K562 (cell line): ENCODE measurements around the gene SLC9B1. TPM values are rescaled to one million over a fixed set of nuclear protein-coding genes. Genes with fewer than 3 reads are reported as not detected.

ENCODE experiments used
- ATAC-seq: fragments of 200-7000 bp; cut with Tn5 transposase; 3 replicates; pipeline ENCODE4 v1.9.1; 2020; ENCODE audit warnings: moderate library complexity
- BruUV-seq: library from RNA; stranded (reverse); fragments of 400-500 nt; replicated peaks from 2 replicates; lab custom pipeline; 2021; lab: Mats Ljungman, UMichigan
- CTCF ChIA-PET: fragments of 300-600 bp; formaldehyde crosslinking; extraction: SDS; loops from one replicate; lab custom pipeline; 2021; ENCODE audit warnings: low intra/inter-chr PET ratio; lab: Yijun Ruan, JAX
- POLR2A ChIA-PET: fragments of 300-600, 350-650 bp; sonication (Branson Sonifier 250); formaldehyde crosslinking; extraction: SDS; loops from one replicate; lab custom pipeline; 2021; ENCODE audit warnings: antibody characterized with exemption, inconsistent platforms; lab: Yijun Ruan, JAX
- DNase-seq, 4 experiments: peaks; one replicate each; pipeline versions ENCODE4 v3.0.0 to v3.0.0-alpha.2; 2011 to 2018; ENCODE audit warnings: low spot score in 3 of 4, mixed read lengths in 3 of 4; ENCODE audit errors: extremely low read depth in 1 of 4
- FAIRE-seq: peaks from 2 replicates; lab custom pipeline; 2011; peaks lifted over from hg19 to GRCh38; lab: Jason Lieb, UNC
- H2AFZ ChIP-seq: 2 replicates; pipeline ENCODE4 v1.6.0; 2011; ENCODE audit warnings: low read depth, low read length, control low read depth, inconsistent platforms
- H3K27ac ChIP-seq: fragments of 200-600 bp; 3 replicates; pipeline ENCODE4 v1.8.0; 2011; ENCODE audit warnings: low read depth, mild to moderate bottlenecking, control low read depth, inconsistent platforms, low read length, moderate library complexity, mixed read lengths; ENCODE audit errors: extremely low read depth
- H3K27me3 ChIP-seq, 2 experiments: fragments of 300-600 bp in 1 of 2; 2 replicates in 1 of 2; 3 replicates in 1 of 2; pipeline versions ENCODE4 v1.6.0 to v1.8.0; 2011; ENCODE audit warnings: inconsistent platforms in 2 of 2, low read length in 2 of 2, mild to moderate bottlenecking in 1 of 2, mixed read lengths in 1 of 2, moderate library complexity in 1 of 2; ENCODE audit not compliant: control insufficient read depth in 2 of 2, insufficient read depth in 2 of 2
- H3K36me3 ChIP-seq: fragments of 300-600 bp; 3 replicates; pipeline ENCODE4 v1.8.0; 2011; ENCODE audit warnings: mild to moderate bottlenecking, low read length, inconsistent platforms; ENCODE audit not compliant: control insufficient read depth, insufficient read depth
- H3K4me1 ChIP-seq, 2 experiments: fragments of 200-600 bp in 1 of 2; replicated peaks in 1 of 2; 2 replicates in 1 of 2; 3 replicates in 1 of 2; pipeline versions ENCODE4 v1.5.1 to v1.8.0; 2011; ENCODE audit warnings: inconsistent platforms in 2 of 2, low read length in 2 of 2, mild to moderate bottlenecking in 1 of 2, mixed read lengths in 1 of 2, moderate library complexity in 1 of 2; ENCODE audit not compliant: control insufficient read depth in 2 of 2, insufficient read depth in 2 of 2
- H3K4me2 ChIP-seq: 2 replicates; pipeline ENCODE4 v1.6.1; 2011; ENCODE audit warnings: low read length, control low read depth, inconsistent platforms, mixed read lengths; ENCODE audit not compliant: insufficient read depth
- H3K4me3 ChIP-seq: fragments of 200-600 bp; sonication (generic), shearing (Covaris generic); 2 replicates; pipeline ENCODE4 v1.5.1; 2016; ENCODE audit warnings: control low read depth, inconsistent platforms
- H3K79me2 ChIP-seq: fragments of 200-600 bp; 3 replicates; pipeline ENCODE4 v1.8.0; 2011; ENCODE audit warnings: low read length, inconsistent platforms; ENCODE audit not compliant: control insufficient read depth, insufficient read depth
- H3K9ac ChIP-seq, 2 experiments: 2 replicates each; pipeline versions ENCODE4 v1.6.0 to v1.6.1; 2011; ENCODE audit warnings: low read depth in 2 of 2, low read length in 2 of 2, control low read depth in 1 of 2, inconsistent platforms in 1 of 2, mild to moderate bottlenecking in 1 of 2, mixed read lengths in 1 of 2; ENCODE audit not compliant: insufficient read depth in 1 of 2
- H3K9me1 ChIP-seq: one replicate; pipeline ENCODE4 v1.6.0; 2011; ENCODE audit warnings: inconsistent platforms, mild to moderate bottlenecking, low read length, moderate library complexity; ENCODE audit not compliant: control insufficient read depth, insufficient read depth
- H3K9me3 ChIP-seq: replicated peaks from 2 replicates; pipeline ENCODE4 v1.5.1; 2011; ENCODE audit warnings: low read depth, low read length, inconsistent platforms; ENCODE audit not compliant: control insufficient read depth, insufficient read depth
- H4K20me1 ChIP-seq: replicated peaks from 2 replicates; pipeline ENCODE4 v1.6.1; 2011; ENCODE audit warnings: low read length, inconsistent platforms, mixed read lengths; ENCODE audit not compliant: control insufficient read depth, insufficient read depth
- ADNP ChIP-seq: fragments of 200-800 bp; sonication (Bioruptor generic); IDR thresholded peaks from 2 replicates; pipeline ENCODE4 v1.6.1; 2016; ENCODE audit warnings: missing genetic modification characterization, missing compliant biosample characterization
- ASH1L ChIP-seq: fragments of 450-650 bp; IDR thresholded peaks from 2 replicates; pipeline ENCODE4 v1.6.1; 2018; ENCODE audit warnings: borderline replicate concordance, mild to moderate bottlenecking, low read depth; ENCODE audit not compliant: partially characterized antibody
- ATF6 ChIP-seq: sonication (generic); formaldehyde crosslinking; IDR thresholded peaks from 2 replicates; pipeline ENCODE4 v1.4.0; 2020; ENCODE audit warnings: mild to moderate bottlenecking, missing genetic modification reagents
- GATA2 ChIP-seq: sonication (generic); formaldehyde crosslinking; IDR thresholded peaks from 2 replicates; pipeline ENCODE4 v1.4.0; 2020; ENCODE audit warnings: mild to moderate bottlenecking, missing genetic modification reagents
- ID3 ChIP-seq, 2 experiments: fragments of 250-450 bp in 1 of 2; fragments of 450-650 bp in 1 of 2; sonication (Bioruptor Pico) in 1 of 2; IDR thresholded peaks; 2 replicates each; pipeline versions ENCODE4 v1.6.1 to v1.8.0; 2016 to 2021; ENCODE audit warnings: mild to moderate bottlenecking in 2 of 2, moderate library complexity in 2 of 2, missing compliant biosample characterization in 1 of 2, missing genetic modification characterization in 1 of 2
- MEIS2 ChIP-seq: fragments of 450-650 bp; IDR thresholded peaks from 2 replicates; pipeline ENCODE4 v1.6.1; 2014; ENCODE audit warnings: mild to moderate bottlenecking; ENCODE audit not compliant: partially characterized antibody
- MTF1 ChIP-seq: fragments of 250-450 bp; sonication (Bioruptor Pico); IDR thresholded peaks from 2 replicates; pipeline ENCODE4 v1.9.0; 2021; ENCODE audit warnings: moderate library complexity, mild to moderate bottlenecking, inconsistent platforms, borderline replicate concordance
- MYNN ChIP-seq, 2 experiments: sonication (generic); formaldehyde crosslinking in 1 of 2; IDR thresholded peaks; 2 replicates each; pipeline versions ENCODE4 v1.5.0 to v1.6.1; 2016 to 2020; ENCODE audit warnings: antibody characterized with exemption in 1 of 2, missing genetic modification reagents in 1 of 2
- PTRF ChIP-seq: fragments of 450-650 bp; IDR thresholded peaks from 2 replicates; pipeline ENCODE4 v1.6.1; 2016; ENCODE audit warnings: mild to moderate bottlenecking, missing genetic modification characterization, missing compliant biosample characterization
- SMAD3 ChIP-seq: fragments of 450-650 bp; formaldehyde crosslinking; conservative IDR thresholded peaks from 2 replicates; pipeline ENCODE4 v1.4.0; 2020; ENCODE audit warnings: mild to moderate bottlenecking
- SREBF1 ChIP-seq: fragments of 150-350 bp; IDR thresholded peaks from 2 replicates; pipeline ENCODE4 v1.6.1; 2014; ENCODE audit warnings: antibody characterized with exemption, low read depth, low read length, borderline replicate concordance
- TCF15 ChIP-seq: fragments of 250-450 bp; sonication (Bioruptor Pico); IDR thresholded peaks from 2 replicates; pipeline ENCODE4 v1.8.0; 2022; ENCODE audit warnings: moderate library complexity, mild to moderate bottlenecking, inconsistent platforms
- THRAP3 ChIP-seq: fragments of 450-650 bp; IDR thresholded peaks from 2 replicates; pipeline ENCODE4 v1.6.1; 2016; ENCODE audit warnings: mild to moderate bottlenecking, inconsistent platforms, borderline replicate concordance
- XRCC3 ChIP-seq: fragments of 450-650 bp; IDR thresholded peaks from 2 replicates; pipeline ENCODE4 v1.6.1; 2017; ENCODE audit warnings: mild to moderate bottlenecking, moderate library complexity
- ZNF316 ChIP-seq: fragments of 450-650 bp; IDR thresholded peaks from 2 replicates; pipeline ENCODE4 v1.6.1; 2016
- ZNF431 ChIP-seq: sonication (generic); formaldehyde crosslinking; IDR thresholded peaks from 2 replicates; pipeline ENCODE4 v1.8.0; 2022; ENCODE audit warnings: mild to moderate bottlenecking, missing genetic modification reagents
- ZNF518B ChIP-seq: fragments of 250-450 bp; sonication (Bioruptor Pico); IDR thresholded peaks from 2 replicates; pipeline ENCODE4 v1.5.0; 2021; ENCODE audit warnings: mild to moderate bottlenecking, moderate library complexity
- ZNF561 ChIP-seq: fragments of 450-650 bp; formaldehyde crosslinking; conservative IDR thresholded peaks from 2 replicates; pipeline ENCODE4 v1.4.0; 2020; ENCODE audit warnings: mild to moderate bottlenecking, moderate library complexity
- WGBS: fragments of 100-300 bp; shearing (Covaris generic); methylation state at CpG from one replicate; pipeline ENCODE4 v1.1.6; 2016; ENCODE audit warnings: low coverage, mixed read lengths; ENCODE audit not compliant: insufficient coverage; ENCODE audit errors: missing lambda C conversion rate; 5-methylcytosine and 5-hydroxymethylcytosine counted together
- in situ Hi-C: fragments of 300-500 bp; cut with MboI; formaldehyde crosslinking; loops from 4 replicates; pipeline ENCODE4 v1.15.0; 2018; ENCODE audit warnings: inconsistent platforms, mixed read lengths
- intact Hi-C: fragments of 100-400 bp; cut with micrococcal nuclease; formaldehyde crosslinking; loops from 2 replicates; pipeline ENCODE4 v1.14.2; 2022
- polyA plus RNA-seq, 8 experiments: library from polyadenylated mRNA; depleted of rRNA in 4 of 8; stranded (reverse) in 5 of 8; unstranded in 3 of 8; fragments of >200 nt; fragmentation: Nextera tagmentation in 2 of 8; fragmentation: Illumina TruSeq in 1 of 8; extraction: Ambion mirVana in 2 of 8; extraction: Trizol in 1 of 8; gene quantifications; 2 replicates each; pipeline versions ENCODE4 v1.2.1 to v1.2.3, GENCODE V29; 2011 to 2014; ENCODE audit warnings: inconsistent platforms in 1 of 8, missing spikeins in 1 of 8
- total RNA-seq, 7 experiments: library from RNA; depleted of rRNA in 6 of 7; stranded (reverse); fragments of >200 nt in 6 of 7; fragmentation: Illumina TruSeq in 2 of 7; extraction: Trizol in 2 of 7; gene quantifications; 2 replicates each; pipeline versions ENCODE4 v1.2.1 to v1.2.3, GENCODE V29; 2011 to 2021; ENCODE audit warnings: low replicate concordance in 1 of 7

SLC9B1 gene
- total and polyA plus RNA-seq, 9 of the 15 experiments (the other 6 are each of a cell fraction or from before 2014, with no cell fraction given), result 0.21 to 1.3 (median 0.51) TPM

- in situ Hi-C loops (no loop called here), intact Hi-C loops (no loop called here)
- ATAC-seq, result no peak
- no peaks in the 10 kb centered on the region for H3K27me3 ChIP-seq
- BruUV-seq, result no TSS peak
- FAIRE-seq, result no peak
- DNase-seq, result no peak
- POLR2A ChIA-PET, result no interaction called here
- no peaks in the 10 kb centered on the region for H3K9me3 ChIP-seq
- WGBS, result 100% methylated on average over 2 of the region's 2 CpGs
- no peak overlapping the region for H2AFZ ChIP-seq
- H3K4me3 ChIP-seq, result no peak overlapping the region
- CTCF ChIA-PET, result no interaction called here
- H3K27ac ChIP-seq, result no peak overlapping the region
- no peaks in the 10 kb centered on the region; the same call in 2 of the 3 replicates for H3K79me2 ChIP-seq
- no peak overlapping the region for H3K9ac ChIP-seq
- H3K4me2 ChIP-seq, result no peak overlapping the region
- peaks cover 7 to 9% of the 10 kb centered on the region in 2 experiments for H3K4me1 ChIP-seq
- no peaks in the 10 kb centered on the region for H3K36me3 ChIP-seq
- H4K20me1 ChIP-seq, result no peaks in the 10 kb centered on the region
- H3K9me1 ChIP-seq, result no peaks in the 10 kb centered on the region
- TF ChIP-seq MTF1 (CRISPR knock-in tag) (no peak), XRCC3 (no peak), ATF6 (no peak), ZNF561 (CRISPR knock-in tag) (no peak), ZNF316 (no peak), GATA2 (CRISPR knock-in tag) (no peak), MYNN (IDR thresholded peaks at IDR 0.05) (no peak), MYNN (CRISPR knock-in tag; IDR thresholded peaks at IDR 0.05) (no peak), TCF15 (no peak), ZNF518B (CRISPR knock-in tag) (no peak), ASH1L (no peak), ID3 (CRISPR knock-in tag; IDR thresholded peaks at IDR 0.05) (no peak), ID3 (tag; IDR thresholded peaks at IDR 0.05) (no peak), PTRF (no peak), SMAD3 (CRISPR knock-in tag) (no peak), THRAP3 (no peak), ADNP (tag) (no peak), MEIS2 (no peak), SREBF1 (no peak), ZNF431 (CRISPR knock-in tag) (no peak)
These were observed 1.6 kb upstream of the SLC9B1 start for GRCh38 chr4:103021120-103021519.
